HG02943 (cell line): ENCODE results near the gene KRT82.

Experiments used
- ATAC-seq: cut with Tn5 transposase; IDR thresholded peaks from one replicate; pipeline ENCODE4 v1.9.1; 2021; ENCODE audit warnings: mild to moderate bottlenecking, low read depth, moderate library complexity; ENCODE audit not compliant: unreplicated experiment

Gene KRT82

DNA sequence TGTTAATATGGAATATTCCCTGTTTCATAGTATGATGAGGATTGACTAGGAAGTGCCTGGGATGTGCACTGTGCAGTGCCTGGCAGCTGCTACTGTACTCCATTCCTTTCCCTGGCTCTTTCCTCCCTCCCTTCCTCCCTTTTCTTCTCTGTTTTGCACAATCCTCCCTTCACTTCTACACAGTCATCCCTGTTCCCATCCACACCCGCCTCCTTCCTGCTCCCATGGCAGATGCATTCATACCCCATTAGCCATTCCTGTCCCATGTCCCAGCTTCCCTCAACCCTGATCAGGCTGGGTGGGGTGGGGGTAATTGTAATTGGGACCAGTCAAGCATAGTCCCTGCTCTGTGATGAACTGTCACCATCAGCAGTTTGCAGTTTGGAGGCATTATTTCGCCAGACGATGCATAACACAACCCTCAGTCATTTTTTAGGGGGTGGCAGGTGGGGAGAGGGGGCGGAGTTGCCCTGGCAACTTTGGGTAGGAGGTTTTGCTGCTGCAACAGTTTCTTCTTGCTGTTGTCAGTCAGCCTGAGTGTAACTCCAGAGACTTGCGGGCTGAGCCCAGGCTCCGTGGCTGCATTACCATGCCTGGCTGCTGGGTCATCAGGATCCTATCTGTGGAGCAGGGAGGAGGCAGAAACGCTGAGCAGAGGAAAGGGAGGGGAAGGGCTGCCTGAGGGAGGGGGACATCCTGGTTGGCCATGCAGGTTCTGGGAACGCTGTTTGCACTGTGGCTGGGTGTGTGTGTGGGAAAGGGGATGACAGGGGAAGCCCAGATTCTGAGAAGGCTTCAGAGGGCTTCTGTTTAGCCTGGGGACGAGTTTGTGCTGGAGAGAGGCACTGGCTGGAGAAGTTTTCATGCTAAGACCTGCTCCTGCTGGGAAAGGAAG is 16.6 kb downstream of the KRT82 start:
- no peak for ATAC-seq

DNA sequence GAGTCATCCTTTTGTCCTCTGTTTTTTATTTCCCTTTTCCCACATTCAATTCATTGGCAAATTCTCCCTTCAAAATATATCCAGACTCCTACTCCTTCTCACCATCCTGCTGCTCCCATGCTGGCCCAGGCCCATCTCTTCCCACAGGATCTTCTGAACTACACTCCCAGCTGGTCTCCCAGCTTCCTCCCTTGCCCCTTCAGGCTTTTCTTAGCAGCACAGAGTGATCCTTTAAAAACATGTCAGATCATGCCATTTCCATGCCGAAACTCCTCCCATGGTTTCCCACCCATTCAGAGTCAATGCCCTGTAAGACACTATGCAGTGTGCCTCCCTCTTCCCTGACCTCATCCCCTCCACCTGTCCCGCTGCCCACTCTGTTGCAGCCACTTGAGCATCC is 18.3 kb downstream of the KRT82 start:
- ATAC-seq, result no peak

DNA sequence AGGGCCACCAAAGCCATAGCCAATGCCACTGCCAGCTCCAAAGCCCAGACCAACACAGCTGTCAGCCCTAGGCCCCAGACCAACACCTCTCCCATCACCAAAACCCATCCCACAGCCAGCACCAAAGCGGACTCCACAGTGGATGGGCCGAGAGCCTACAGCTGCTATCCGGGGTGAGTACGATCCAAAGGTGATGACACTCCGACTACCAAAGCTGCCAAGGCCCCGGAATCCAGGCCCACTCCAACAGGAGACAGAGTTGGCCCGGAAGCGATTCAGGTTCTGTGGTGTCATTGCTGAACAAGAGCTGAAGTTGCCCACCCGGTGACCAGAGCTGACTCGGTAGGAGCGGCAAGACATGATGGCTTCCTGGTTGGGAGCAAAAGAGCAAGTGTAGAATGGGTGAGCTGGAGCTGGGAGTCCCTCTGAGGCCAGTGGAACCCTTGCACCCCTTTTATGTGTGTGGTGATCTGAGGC is 20.9 kb downstream of the KRT82 start, which contains the start of gene KRT84:
Gene KRT84 (minus strand): TSS at position 427 of the 477 bp plus-strand sequence. CDS start 67 bp downstream, at position 360.
- no peak for ATAC-seq

- no peak for ATAC-seq
Observed at GRCh38 chr12:52383331-52383730, 22.8 kb downstream of the KRT82 start.

DNA sequence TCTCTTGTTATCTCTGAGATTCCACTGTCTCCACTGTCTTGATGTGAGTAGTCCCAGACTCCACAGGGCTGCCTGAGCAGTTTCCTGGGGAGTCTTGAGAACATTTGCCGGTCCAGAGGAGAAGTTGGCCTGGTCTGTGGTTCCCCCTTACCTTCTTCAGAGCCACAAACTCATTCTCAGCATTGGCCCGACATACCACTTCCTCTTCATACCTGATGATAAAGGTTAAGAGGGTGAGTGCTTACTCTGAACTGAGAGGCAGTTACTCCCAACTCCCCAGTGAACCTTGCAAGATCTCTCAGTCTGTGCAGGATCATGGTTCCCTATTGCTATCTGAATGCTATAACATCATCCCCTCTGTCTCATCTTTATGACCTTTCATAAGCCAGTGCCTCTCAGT is 23.3 kb downstream of the KRT82 start:
- no peak for ATAC-seq

GRCh38 chr12:52381206-52381605 is 24.9 kb downstream of the KRT82 start:
- ATAC-seq, result no peak

- ATAC-seq, result no peak
Observed at GRCh38 chr12:52380271-52380694, 25.9 kb downstream of the KRT82 start.

- no peak for ATAC-seq
Observed at GRCh38 chr12:52379536-52379935, 26.6 kb downstream of the KRT82 start.

- no peak for ATAC-seq
Observed at GRCh38 chr12:52378091-52378490, 28.0 kb downstream of the KRT82 start.

- ATAC-seq, result no peak
Observed at GRCh38 chr12:52377266-52377665, 28.9 kb downstream of the KRT82 start.

DNA sequence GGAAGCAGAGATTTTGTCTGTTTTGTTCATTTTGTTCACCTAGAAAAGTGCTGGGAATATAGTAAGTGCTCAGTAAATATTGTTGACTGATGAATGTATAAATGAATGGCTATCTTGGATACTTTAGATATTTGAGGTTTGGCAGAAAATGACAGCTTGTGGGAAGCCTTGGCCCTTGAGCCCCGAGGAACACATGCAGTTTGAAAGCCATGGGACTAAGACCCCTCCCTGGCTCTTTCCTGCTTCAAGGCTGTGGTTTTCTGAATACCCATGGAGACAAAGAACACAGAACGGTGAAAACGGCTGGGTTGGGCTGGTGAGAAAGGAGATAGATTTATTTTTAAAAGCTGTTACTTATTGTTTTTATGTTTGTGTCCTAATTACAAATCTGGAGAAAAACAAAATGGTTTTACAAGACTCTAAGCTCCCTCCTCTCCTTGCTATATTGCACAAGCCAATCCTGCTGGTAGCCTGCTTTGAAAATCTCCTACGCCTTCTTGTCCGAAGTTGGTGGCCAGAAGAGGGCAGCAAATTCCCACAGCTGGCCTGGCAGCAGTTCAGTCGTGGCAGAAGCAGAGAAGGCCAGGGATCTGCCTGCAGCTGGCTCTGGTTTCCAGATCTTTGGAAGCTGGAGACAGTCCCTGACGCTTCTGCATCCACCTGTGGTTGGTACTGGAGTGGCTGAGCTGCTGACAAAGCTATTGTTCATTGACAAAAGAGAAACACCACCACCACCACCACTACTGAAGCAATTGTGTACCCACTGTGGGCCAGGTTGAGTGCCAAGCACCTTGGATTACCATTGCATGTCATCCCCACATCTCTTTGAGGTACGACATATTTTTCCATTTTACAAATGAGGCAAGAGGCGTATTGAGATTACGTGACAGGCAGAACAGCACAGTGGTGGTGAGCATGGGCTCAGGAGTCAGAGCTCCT is 33.6 kb downstream of the KRT82 start:
- ATAC-seq, result no peak

DNA sequence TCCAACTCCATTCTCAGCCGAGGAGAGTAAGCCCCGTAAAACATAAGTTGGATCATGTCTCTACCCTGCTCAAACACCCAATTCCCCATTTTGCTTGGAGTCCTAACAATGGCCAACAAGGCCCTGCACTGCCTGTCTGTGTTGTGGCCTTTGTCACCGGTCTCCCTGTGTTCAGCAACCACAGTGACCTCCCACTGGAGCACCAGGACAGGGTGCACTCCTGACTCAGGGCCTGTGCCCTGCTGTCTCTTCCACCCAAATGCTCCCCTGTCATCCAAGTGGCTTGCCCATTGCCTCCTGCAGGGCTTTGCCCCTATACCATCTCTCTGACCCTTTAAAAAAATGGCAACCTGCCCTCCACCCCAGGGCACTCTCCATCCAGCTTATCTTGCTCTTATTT is 34.4 kb downstream of the KRT82 start:
- ATAC-seq, result no peak

DNA sequence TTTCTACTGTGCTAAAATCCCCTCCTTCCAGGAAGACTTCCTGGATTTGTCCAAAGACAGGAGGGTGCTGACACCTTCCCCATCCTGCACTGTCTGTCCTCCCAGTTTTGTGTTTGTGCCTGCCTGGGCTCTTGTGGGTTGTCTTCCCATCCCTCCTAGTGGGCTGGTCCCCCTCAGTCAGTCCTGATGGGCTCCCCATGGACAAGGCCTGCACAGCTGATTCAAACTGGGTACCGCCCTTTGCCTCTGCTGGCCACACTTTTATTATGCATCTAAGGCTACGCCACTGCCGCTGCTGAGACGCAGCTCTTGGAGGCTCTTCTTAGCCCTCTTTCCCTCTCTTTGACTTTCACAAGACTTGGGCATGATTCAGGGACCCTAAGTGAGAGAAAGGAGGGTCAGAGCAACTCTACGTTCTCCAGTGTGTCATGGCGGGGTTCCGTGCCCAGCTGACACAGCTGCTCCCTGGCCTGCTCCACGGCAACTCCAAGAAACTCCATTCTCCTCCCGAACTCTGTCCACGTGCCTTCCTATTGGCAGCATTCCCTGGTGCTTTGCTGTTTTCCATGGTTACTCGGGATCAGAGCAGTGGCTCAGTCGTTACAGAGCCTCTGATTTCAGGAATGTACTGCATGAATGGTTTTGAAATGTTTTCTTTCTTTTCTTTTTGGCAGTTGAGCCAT is 35.1 kb downstream of the KRT82 start:
- no peak for ATAC-seq

GRCh38 chr12:52369809-52370208 is 36.3 kb downstream of the KRT82 start:
- ATAC-seq, result no peak

DNA sequence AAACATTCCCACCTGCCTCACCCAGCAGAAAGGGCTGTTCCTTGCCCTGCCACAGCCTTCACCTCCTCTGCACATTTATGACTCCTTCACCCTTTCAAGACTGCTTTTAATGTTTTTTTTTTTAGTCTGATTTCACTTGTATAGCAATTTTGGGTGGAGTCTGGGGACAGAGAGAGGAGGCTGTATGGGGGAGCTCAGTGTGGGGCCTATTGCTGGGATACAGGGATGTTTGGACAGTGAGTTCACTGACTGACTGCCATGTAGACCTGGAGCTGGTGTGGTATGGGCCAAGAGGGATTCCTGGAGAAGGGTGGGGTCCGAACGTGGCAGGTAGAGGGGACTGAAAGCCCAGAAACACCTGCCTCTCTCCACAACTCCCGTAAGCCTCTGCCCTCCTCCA is 36.9 kb downstream of the KRT82 start:
- no peak for ATAC-seq

GRCh38 chr12:52368508-52368907 is 37.6 kb downstream of the KRT82 start:
- ATAC-seq, result no peak

GRCh38 chr12:52367876-52368275 is 38.3 kb downstream of the KRT82 start:
- ATAC-seq, result no peak

- ATAC-seq, result no peak
Observed at GRCh38 chr12:52366738-52367485, 39.2 kb downstream of the KRT82 start, which contains the start of gene KRT85. Gene KRT85 (minus strand): TSS chr12:52367481. CDS start chr12:52367405, 76 bp downstream.

DNA sequence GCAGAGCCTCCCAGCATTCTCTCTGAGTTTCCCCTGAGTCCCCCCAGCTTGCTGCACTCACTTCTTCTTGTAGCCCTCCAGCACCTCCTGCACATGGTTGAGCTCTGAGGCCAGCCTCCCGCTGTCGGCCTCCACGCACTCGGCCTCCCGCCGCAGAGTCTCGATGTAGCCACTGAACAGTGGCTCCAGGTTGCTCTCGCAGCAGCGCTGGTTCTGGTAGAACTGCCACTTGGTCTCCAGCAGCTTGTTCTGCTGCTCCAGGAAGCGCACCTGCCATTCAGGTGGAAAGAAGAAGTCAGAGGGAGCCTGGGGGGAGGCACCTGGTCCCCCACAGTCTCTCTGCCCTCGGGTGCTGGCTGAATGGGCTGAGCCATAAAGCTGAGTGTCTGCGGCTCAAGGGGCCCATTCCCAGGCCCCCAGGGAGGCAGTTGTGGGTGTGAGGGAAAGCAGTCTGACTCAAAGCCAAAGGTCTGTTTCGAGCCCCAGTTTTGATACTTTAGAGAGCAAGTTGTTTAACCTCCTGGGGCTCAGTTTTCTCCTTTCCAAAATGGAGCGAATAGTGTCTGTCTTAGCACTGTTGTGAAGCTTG is 41.1 kb downstream of the KRT82 start:
- no peak for ATAC-seq
